Articular chondrocyte of knee joint (primary cell): ENCODE results near the gene NELFA. TPM values are rescaled to one million over a fixed set of nuclear protein-coding genes. Genes with fewer than 3 reads are reported as not detected.

Source experiments
- small RNA-seq: library from RNA; depleted of rRNA; stranded (forward); fragments of <200 nt; gene quantifications from one replicate; pipeline ENCODE3, GENCODE V24; 2012
- total RNA-seq: library from RNA; depleted of rRNA; stranded (reverse); fragments of >200 nt; gene quantifications from 2 replicates; pipeline ENCODE4 v1.2.3, GENCODE V29; 2012

NELFA gene
- 13.3 and 15.2 TPM in 2 replicates for total RNA-seq

DNA sequence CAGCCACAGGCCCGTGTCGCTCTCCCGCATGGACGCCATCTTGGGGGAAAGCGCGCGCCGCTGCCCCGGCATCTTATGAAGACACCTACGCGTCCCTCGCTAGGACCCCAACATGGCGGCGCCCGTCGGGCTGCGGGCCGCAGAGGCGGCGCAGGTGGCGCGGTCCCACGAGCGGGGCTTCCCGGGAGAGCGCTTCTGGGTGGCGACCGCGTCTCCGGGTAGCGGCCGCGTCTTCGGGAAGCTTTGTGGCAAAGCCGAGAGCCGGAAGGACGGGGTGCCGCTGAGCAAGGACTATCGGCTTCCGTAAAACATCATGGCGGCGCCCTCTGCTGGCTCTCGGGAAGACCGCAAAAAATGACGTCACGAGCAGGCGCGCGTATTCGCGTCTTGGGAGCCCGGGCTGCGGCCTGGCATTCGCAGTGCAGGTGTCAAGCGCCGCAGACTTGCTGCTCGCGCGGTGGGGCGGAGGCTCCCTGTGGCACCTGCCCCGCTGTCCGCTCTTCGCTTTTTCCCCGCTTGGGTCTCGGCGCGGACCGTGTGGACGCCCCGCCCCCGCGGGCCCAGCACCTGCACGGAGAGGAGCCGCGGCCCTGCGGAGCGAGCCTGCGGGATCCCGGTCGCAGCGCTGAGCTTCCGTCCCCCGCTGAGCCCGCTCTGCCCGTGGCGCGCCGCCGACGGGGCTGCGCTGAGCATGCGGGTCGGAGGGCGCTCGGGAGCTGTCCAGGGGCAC, at the start of gene NELFA:
TSS of gene NELFA (minus strand) at position 54 of the 730 bp plus-strand sequence. CDS start at position 39, 15 bp downstream.

Small RNAs within 50 kb of the gene (small RNA-seq; reads per million reads assigned to genes)
- gene SCARNA22: 1,154 reads per million, percentile 99 among the genes with 10 or more reads in this experiment

Other genes with a start within 250 kb of the NELFA start
- gene FGFR3, start 215.7 kb downstream of the NELFA start, total RNA-seq: 0.39 and 1.4 TPM in 2 replicates
- gene LETM1, start 152.8 kb downstream of the NELFA start, total RNA-seq: 43.5 and 52.1 TPM in 2 replicates
- 70.0 and 73.3 TPM in 2 replicates for gene NSD2, start 137.6 kb downstream of the NELFA start, total RNA-seq
- 0.11 and 0.13 TPM in 2 replicates for gene NAT8L, start 50.4 kb upstream of the NELFA start, total RNA-seq
- gene HAUS3, start 233.1 kb upstream of the NELFA start, total RNA-seq: 10.6 and 15.7 TPM in 2 replicates
- gene POLN, start 233.1 kb upstream of the NELFA start, total RNA-seq: 3.1 and 3.9 TPM in 2 replicates